ENCODE measurements around the gene NECTIN1. TPM values are rescaled to one million over a fixed set of nuclear protein-coding genes. Genes with fewer than 3 reads are reported as not detected.

Gene NECTIN1
- total RNA-seq, 4 donors from 2014 or later, result 2.2 to 4.3 (median 2.5) TPM

GRCh38 chr11:119644502-119644901, 84.5 kb downstream of the NECTIN1 start:
- TF ChIP-seq CTCF (IDR thresholded peaks at IDR 0.05), result no peak
- DNase-seq (ENCODE audit: low spot score), result no peak
- ATAC-seq (ENCODE audit: low FRiP score), result no peak

GRCh38 chr11:119643876-119644225, 85.1 kb downstream of the NECTIN1 start:
- no peak for TF ChIP-seq CTCF (IDR thresholded peaks at IDR 0.05)
- ATAC-seq (ENCODE audit: low FRiP score) (no peak), DNase-seq (ENCODE audit: low spot score) (no peak)

- no peak for TF ChIP-seq CTCF (IDR thresholded peaks at IDR 0.05)
- DNase-seq (ENCODE audit: low spot score) (no peak), ATAC-seq (ENCODE audit: low FRiP score) (no peak)
Measured at GRCh38 chr11:119643212-119643875, 85.7 kb downstream of the NECTIN1 start.

- ATAC-seq (ENCODE audit: low FRiP score) (no peak), DNase-seq (ENCODE audit: low spot score) (no peak)
- TF ChIP-seq CTCF (IDR thresholded peaks at IDR 0.05), result no peak
Measured at GRCh38 chr11:119641983-119642745, 86.8 kb downstream of the NECTIN1 start.

GRCh38 chr11:119640541-119640940, 88.5 kb downstream of the NECTIN1 start:
- ATAC-seq (ENCODE audit: low FRiP score) (no peak), DNase-seq (ENCODE audit: low spot score) (no peak)
- TF ChIP-seq CTCF (IDR thresholded peaks at IDR 0.05), result no peak

GRCh38 chr11:119639642-119640205, 89.3 kb downstream of the NECTIN1 start:
- ATAC-seq (ENCODE audit: low FRiP score), result no peak
- TF ChIP-seq CTCF (IDR thresholded peaks at IDR 0.05), result no peak
- DNase-seq (ENCODE audit: low spot score), result no peak

Data from omental fat pad (tissue), 4 donors.